Measurements from ENCODE around the gene SLIT3.
"Not testable (repeated sequence)": the region's sequence is repeated elsewhere in the genome, so short reads cannot be mapped to it uniquely, and the experiment has no call there.

SLIT3 gene

DNA sequence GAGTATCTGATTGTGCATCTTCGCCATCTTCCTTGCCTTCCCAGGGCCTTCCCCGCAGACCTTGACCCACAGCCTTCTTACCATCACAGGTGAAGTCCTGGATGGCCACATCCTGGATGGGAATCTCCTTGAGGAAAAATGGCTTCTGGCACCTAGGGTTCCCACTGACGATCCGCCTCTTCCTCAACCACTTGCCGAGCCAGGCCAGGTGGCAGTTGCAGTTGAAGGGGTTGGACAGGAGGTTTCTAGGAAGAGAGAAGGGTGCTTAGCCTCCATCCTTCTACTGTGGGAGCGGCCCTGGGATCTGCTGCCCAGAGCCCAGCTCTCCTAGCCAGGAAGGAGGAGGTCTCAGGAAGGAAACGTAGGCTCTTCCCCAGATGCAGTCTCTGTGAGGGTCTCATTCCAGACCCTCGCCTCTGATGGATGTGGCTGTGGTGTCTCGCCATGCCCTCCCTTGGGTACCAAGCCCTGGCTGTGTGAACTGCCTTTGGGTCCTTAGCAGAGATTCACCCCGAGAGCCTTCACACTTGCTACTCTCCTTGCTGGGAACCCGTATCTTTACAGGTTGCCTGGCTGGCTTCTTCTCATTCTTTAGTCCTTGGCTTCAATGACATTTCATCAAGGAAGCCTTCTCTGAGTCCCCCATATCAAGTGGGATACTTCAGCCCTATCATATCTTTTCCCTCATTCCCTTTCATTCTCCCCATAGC is 551.4 kb downstream of the SLIT3 start:
- DNase-seq: no peak

DNA sequence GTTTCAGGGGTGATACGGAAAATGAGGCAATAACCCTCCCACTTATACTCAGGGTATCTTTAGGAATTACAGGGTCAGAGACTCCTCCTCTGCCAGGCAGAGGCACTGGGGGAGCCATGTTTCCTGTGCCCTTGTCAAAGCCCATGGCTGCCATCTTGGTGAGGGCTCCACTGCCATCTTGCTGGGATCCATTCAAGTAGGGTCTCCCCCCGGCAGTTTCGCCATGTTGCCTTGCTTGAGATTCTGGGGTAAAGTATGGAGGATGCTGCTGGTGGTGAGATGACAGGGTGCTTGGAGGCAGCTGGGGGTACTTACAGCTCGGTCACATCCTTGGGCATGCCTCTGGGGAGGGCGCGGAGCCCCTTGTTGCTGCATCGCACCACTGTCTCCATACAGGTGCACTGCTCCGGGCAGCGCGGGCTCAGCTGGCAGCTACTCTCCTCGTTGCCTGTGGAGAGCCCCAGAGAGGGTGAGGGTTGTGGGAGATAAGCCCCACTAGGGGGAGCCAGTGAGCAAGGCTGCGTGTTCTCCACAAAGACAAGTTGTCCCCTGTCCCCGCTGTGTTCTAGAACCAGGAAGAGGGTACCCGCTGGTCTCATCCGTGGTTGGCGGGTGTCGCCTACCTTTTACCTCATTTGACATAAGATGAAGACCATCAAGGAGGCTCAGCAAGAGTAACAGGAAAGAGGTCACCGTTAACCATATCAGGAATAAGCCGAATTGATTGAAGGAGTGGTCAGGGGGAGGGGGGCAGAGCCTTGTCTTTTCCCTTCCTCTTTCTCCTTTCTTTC is 552.8 kb downstream of the SLIT3 start:
- DNase-seq: no peak

DNA sequence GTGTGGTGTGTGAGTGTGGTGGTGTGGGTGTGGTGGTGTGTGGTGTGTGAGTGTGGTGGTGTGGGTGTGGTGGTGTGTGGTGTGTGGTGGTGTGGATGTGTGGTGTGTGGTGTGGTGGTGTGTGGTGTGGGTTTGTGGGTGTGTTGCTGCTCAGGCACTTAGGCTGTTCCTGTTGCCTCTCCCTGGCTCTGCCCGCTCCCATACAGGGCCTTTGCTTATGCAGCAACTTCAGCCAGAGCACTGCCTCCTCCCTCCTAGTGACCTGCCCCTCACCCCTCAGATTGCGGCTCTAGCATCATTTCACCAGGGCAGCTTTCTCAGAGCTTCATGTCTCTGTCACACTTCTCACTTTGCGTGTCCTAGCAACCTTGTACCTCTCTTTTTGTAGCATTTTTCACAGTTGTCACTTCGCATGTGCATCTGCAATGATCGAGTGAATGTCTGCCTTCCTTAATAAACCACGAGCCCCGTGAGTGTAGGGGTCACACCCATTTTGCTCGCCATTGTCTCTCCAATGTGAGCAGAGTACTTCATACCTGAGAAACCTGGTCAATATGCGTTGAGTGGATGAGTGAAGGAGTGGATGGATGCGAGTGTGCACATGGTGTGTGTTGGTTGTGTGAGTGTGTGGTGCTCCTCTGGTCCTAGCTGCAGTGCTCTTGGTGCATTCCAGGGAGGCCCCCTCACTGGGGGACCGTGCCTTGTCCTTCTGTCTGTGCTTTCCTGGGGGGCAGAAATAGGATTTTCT is 553.9 kb downstream of the SLIT3 start:
- no peak for DNase-seq

DNA sequence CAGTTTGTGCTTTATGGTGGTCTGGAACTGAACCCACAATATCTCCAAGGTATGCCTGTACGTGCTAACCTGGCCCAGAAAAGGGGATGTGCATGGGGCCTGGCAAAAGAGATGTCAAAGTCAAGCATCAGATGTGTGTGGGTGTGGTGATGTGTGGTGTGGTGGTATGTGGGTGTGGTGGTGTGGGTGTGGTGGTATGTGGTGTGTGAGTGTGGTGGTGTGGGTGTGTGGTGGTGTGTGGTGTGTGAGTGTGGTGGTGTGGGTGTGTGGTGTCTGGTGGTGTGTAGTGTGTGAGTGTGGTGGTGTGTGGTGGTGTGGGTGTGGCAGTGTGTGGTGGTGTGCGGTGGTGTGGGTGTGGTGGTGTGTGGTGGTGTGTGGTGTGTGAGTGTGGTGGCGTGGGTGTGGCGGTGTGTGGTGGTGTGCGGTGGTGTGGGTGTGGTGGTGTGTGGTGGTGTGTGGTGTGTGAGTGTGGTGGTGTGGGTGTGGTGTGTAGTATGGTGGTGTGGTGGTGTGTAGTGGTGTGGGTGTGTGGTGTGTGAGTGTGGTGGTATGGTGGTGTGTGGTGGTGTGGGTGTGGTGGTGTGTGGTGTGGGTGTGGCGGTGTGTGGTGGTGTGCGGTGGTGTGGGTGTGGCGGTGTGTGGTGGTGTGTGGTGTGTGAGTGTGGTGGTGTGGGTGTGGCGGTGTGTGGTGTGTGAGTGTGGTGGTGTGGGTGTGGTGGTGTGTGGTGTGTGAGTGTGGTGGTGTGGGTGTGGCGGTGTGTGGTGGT is 554.6 kb downstream of the SLIT3 start:
- DNase-seq: not testable (repeated sequence)

DNA sequence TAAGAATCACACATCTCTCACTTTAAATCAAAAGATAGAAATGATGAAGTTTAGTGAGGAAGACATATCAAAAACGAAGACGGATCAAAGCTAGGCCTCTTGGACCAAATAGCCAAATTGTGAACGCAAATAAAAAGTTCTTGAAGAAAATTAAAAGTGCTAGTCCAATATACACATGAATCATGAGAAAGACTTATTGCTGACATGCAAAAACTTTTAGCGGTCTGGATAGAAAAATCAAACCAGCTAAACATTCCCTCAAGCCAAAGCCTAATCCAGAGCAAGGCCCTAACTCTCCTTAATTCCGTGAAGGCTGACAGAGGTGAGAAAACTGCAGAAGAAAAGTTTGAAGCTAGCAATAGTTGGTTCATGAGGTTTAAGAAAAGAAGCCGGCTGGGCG is 557.3 kb downstream of the SLIT3 start:
- DNase-seq: no peak

DNA sequence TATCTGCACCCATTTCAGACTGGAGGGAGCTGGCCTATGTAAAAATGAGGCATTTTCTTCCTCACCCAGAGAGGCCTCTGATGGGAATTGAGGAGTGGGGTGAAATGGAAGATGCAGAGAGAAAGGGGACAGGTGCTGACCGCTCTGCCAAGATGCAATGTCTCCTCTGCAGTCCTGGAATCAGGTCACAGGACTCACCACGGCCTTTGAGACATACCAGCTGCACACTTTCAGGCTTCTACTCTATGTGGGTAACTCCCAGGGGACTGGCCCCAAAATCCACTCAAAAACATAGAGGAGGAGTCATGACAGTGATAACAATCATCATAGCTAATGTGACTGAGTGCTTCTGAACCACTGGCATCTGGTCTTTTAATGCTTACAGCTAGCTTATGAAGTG is 558.6 kb downstream of the SLIT3 start:
- DNase-seq: not testable (repeated sequence)

DNA sequence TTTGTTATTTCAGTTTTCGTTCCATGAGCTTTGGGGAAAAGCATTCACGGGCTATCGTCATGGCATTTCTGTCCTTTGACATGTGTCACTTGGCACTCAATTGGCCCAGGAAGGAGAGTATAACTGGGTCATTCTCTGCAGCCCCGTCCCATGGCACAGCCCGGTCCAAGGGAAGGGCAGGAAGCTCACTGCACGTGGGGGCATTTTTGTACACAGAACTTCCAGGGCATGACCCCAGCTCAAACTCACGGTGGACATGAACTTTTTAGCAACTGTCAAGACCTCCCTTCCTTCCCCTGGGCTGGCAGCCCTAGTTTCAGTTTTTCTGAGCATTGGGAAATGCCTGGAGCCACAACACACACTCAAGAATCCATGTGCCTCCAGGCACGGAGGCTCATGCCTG is 560.1 kb downstream of the SLIT3 start:
- DNase-seq: no peak

DNA sequence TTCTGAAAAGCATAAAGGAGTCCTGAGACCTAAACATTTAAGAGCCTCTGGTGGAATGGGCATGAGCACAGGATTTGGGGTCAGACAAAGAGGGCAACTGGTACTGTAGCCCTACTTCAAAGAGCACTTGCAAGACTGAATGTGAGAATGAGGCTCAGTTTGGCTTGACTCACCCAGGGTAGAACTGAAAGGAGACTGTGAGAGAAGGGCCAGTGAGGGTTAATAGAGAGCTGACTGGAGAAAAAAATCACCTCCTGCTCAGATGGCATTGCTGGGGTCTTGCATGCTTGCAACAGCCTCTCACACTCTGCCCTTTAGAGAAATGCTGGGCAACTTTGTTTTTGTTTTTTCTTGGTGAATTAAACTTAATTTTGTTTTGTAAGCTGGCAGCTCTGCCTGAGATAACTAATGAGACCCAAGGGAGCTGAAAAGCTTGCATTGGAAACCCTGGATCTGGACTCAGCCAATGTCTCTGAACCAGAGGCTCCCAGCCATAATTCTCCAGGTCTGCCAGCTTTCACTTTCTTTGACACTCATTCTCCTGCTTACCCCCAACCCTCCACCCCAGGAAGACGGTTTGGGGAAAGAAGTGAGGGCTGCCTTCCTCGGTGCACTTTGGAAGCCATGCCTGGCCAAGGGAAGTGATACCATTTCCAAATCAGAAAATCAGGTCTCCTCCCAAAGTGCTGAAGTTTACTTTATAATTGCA is 560.7 kb downstream of the SLIT3 start:
- DNase-seq: no peak

DNA sequence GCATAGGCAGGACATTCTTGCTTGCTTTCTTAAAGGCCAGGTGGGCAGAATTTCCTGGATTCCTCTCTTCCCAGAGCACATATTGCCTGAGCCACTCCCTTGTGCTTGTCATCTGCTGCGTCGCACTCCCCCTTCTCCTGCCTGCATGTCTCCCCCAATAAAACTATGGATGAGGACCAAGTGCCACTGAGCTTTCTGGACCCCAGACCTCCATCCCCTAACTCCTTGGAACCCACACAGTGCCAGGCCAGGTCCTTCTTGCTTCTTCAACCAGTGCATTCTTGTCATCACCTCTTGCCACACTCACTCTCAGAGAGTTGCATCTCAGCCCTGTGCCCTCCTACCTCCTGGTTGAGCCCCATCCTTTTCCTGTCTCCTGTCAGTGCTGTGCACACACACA is 563.9 kb downstream of the SLIT3 start:
- no peak for DNase-seq

DNA sequence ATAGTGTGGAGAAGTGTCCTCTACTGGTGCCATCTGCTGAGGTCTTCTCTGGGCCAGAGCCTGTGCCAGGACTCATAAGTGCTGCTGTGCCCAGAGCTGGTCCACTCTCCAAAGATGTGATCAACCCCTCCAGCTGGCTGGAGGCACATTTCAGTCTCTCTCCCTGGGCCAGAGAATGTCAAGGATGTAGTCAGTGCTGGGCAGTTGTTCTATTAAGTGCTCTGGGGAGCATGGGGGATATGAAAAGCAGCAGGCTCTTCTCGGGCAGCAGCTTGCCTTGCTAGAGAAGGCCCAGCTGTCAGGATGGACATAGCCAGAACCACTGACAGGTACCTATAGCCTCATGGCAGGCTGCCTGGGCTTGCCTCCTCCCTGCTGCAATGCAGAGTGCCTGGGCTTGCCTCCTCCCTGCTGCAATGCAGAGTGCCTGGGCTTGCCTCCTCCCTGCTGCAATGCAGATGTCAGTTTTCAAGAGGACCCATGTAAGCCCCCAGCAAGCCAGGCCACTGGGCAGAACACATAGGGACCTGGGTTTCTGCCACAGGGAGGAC is 564.6 kb downstream of the SLIT3 start:
- no peak for DNase-seq

DNA sequence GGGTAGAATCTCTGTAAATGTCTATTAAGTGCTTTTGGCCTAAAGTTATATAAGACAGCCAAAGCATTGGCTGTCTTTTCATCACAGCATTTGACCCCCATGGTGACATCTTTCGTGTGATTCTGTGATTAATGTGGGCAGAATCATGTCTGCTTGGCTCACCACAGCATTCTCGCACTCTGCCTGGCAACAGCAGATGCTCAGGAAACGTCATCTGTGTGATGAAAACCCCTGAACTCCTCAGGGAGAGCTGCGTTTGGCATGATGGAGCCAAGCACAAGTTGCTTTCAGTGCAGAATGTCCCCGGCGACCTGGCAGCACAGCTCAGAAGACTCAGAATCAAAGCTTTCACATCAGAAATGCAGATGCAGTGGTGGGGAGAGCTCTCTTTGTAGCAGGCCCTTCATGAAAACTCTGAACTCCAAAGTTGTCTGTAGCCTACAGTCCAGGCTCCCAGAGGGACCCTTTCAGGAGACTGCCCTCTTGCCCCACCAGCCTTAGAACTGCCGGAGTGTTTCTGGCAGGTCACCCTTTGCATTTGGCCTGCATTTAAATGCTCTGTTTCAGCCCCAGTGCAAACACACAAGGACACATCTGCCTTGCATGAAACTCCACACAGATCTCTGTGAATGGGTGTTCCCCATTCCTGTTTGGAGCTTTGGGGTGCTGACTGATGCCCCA is 566.2 kb downstream of the SLIT3 start:
- no peak for DNase-seq

DNA sequence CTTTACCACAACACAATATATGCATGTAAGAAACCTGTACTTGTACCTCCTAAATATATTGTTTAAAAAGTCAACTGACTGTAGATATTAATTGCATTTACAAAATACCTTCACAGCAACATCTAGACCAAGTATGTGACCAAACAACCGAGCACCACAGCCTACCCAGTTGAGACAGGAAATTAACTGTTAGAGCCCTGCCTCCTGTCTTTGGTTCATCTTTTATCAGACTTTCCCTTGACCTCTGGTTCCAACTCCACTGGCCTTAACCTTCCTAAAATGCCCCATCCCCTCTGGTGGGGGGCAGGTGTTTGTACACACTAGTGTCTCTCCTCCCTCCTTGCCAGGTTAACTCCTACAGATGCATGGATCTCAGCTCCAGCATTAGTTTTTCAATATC is 566.8 kb downstream of the SLIT3 start:
- DNase-seq: no peak

DNA sequence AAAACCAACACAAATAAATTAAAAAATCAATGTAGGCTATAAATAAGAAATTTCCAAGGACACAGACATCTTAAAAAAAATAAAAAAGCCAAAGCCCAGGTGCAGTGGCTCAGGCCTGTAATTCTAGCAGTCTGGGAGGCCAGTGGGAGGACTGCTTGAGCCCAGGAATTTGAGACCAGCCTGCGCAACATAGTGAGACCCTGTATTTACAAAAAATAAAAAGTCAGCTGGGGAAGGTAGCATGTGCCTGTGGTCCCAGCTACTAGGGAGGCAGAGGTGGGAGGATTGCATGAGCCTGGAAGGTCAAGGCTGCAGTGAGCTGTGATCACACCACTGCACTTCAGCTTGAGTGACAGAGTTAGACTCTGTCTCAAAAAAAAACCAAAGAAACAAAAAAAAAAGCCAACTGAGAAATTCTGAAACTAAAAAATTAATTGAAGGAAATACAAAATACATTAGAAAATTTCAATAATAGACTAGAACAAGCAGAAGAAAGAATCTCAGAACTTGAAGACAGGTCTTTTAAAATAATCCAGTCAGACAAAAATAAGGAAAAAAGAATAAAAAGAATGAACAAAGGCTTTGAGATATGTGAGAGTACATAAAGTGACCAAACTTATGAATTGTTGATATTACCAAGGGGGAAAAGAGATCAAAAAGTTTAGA is 572.3 kb downstream of the SLIT3 start:
- DNase-seq: no peak

DNA sequence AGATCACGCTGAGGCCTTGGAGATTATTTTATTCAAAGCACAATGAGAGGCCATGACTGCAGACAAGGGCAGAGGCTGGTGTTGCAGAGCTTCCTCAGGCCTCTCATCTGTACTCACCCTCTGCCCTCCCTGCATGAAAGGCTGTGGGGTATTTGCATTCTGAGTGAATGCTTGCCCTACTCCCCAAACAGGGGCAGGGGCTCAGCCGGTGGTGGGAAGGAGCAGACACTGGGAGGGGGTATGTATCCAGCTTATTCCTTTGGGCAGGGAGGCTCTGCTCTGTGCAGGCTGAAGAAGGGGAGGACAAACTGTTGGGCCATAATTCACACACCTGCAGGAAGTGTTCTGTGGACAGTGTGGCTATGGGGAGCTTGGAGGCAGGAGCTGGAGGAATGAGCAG is 573.4 kb downstream of the SLIT3 start:
- no peak for DNase-seq

DNA sequence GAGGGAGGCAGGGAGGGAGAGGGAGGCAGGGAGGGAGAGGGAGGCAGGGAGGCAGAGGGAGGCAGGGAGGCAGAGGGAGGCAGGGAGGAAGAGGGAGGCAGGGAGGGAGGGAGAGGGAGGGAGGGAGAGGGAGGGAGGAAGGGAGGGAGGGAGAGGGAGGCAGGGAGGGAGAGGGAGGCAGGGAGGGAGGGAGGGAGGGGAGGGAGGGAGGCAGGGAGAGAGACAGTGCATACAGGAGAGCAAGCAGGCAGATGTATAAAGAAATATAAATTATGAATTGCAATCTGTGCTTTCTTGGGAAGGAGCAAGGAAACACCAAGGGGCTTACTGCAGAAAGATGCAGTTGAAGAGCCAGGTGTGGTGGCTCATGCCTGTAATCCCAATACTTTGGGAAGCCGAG is 574.6 kb downstream of the SLIT3 start:
- DNase-seq: no peak

DNA sequence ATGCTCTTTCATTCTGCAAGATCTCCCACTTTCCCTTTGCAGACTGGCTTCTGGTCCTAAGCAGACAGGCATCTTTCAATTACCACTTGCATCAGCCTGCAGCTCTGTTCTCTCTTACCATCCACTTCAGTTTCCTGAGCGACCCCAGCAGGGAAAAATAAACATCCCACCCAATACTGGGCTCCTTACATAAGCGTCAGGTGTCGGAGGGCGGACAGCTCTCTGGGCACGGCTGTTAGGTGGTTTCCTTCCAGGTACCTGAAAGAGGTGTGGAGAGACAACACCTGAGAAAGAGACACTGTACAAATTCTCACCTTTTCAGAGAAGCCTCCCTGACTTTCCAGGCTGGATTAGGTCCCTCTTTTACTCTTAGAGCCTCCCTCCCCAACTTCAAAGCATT is 576.7 kb downstream of the SLIT3 start:
- no peak for DNase-seq

DNA sequence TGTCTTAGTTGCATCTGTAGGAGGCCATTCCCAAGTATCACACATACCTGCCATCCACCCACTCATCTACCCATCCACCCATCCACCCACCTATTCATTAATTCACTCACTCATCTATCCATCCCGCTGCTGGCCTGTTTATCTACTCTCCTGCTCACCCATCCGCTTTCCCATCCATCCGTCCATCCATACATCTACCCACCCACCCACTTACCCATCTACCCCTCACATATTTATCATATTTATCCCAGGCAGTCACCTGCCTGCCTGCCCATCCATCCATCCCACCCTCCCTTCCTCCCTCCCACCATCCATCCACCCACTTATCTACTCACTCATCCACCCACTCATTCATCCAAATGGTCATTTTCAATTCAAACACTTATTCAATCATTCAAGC is 577.9 kb downstream of the SLIT3 start:
- no peak for DNase-seq

DNA sequence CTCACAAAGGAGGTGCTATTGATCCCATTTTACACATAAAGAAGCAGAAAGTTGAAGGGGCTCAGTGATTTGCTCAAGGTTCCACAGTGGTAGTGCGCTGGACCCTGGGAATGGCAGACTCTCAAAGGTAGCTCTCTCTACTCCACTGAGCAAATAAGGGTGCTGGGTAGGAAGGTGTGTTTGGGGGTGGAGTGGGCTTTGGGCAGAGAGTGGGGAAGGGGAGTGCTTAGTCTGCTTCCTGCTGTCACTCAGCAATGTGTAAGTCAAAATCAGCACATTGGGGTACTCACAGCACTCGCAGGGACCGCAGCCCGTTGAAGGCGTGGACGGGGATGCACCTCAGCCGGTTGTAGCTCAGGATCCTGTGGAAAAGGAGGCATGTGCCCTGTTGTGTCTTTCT is 579.0 kb downstream of the SLIT3 start:
- DNase-seq: no peak

DNA sequence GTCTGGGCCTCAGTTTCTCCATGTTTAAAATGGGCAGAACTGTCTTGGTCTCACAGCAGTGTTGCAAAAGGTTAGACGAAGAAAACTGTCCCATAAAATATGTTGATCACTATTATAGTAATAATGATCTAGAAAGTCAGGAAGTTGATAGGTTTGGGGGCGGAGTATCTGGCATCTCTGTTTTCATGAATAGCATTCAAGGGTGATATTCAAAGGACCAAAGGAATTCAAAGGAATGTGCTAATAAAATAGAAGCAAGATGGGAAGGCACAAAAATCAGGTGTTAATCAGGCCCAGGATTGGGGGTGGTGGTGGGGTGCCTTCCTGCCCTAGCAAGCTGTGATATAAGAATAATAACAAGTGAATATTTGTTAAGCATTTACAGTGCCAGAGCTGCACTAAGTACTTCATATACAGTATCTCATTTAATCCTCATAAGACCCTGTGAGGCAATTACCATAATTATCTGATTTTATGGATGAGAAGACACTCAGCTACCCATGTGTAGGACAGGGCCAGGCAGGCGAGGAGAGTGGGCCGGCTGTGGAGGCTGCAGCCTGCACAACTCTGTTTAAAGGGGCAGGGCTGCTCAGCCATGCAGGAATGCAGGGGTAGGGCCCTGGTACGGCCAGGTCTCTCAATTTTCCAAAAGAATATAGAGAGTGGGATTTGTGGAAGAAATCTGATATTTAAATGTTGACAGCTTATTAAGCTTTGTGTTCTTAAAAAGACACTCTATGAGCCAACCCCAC is 579.8 kb downstream of the SLIT3 start:
- DNase-seq: no peak

DNA sequence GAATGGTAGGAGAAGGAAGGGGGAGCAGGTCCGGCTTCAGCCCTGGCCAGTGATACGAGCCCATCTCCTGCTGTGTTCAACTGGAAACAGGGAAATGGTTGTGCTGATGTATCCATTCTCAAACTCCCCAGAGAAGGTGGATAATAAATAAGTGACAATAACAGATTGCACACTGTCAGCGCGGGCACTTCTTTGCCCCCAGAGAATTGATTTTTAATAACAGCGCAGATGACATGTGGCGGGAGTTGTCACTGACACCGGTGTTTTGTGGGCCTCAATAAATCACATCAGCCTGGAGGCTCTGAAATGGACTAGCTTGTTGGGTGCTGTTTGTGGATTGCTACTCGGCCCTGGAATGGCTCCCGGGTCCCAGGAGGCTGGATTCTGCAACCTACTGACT is 580.4 kb downstream of the SLIT3 start:
- no peak for DNase-seq

Data from NCI-H1417 treated with DMSO at 0.1 percent for 48 hours (cell line).